Stromal cell of bone marrow (primary cell): ENCODE data around the gene TTC13.
"Not testable (repeated sequence)": the region's sequence is repeated elsewhere in the genome, so short reads cannot be mapped to it uniquely, and the experiment has no call there.

Experiments used
- DNase-seq: peaks from one replicate; pipeline ENCODE4 v3.0.0-alpha.2; 2012; ENCODE audit warnings: low read depth

TTC13 gene

GRCh38 chr1:230986976-230987375, 8.3 kb upstream of the TTC13 start:
- DNase-seq: no peak

- no peak for DNase-seq
Measured at GRCh38 chr1:230985711-230986110, 7.0 kb upstream of the TTC13 start.

- DNase-seq: not testable (repeated sequence)
Measured at GRCh38 chr1:230984622-230985515, 6.2 kb upstream of the TTC13 start.

- DNase-seq: no peak
Measured at GRCh38 chr1:230983811-230984210, 5.2 kb upstream of the TTC13 start.

GRCh38 chr1:230982696-230983095, 4.0 kb upstream of the TTC13 start:
- no peak for DNase-seq

GRCh38 chr1:230979952-230980351, 1.3 kb upstream of the TTC13 start:
- DNase-seq: no peak

GRCh38 chr1:230979389-230979716, 692 bp upstream of the TTC13 start:
- no peak for DNase-seq

GRCh38 chr1:230977761-230978490, 735 bp downstream of the TTC13 start:
- DNase-seq: no peak

GRCh38 chr1:230976825-230977747, 1.6 kb downstream of the TTC13 start:
- no peak for DNase-seq

GRCh38 chr1:230976360-230976759, 2.3 kb downstream of the TTC13 start:
- DNase-seq: no peak

- DNase-seq: no peak
Measured at GRCh38 chr1:230975636-230976035, 3.0 kb downstream of the TTC13 start.

- DNase-seq: no peak
Measured at GRCh38 chr1:230972855-230973271, 5.8 kb downstream of the TTC13 start.

- no peak for DNase-seq
Measured at GRCh38 chr1:230971771-230972170, 6.9 kb downstream of the TTC13 start.

- DNase-seq: no peak
Measured at GRCh38 chr1:230970432-230970831, 8.2 kb downstream of the TTC13 start.

GRCh38 chr1:230966358-230966873, 12.2 kb downstream of the TTC13 start:
- DNase-seq: no peak

GRCh38 chr1:230965535-230965934, 13.1 kb downstream of the TTC13 start:
- no peak for DNase-seq

GRCh38 chr1:230964896-230965295, 13.8 kb downstream of the TTC13 start:
- no peak for DNase-seq

GRCh38 chr1:230958370-230958769, 20.3 kb downstream of the TTC13 start:
- no peak for DNase-seq

- DNase-seq: no peak
Measured at GRCh38 chr1:230957580-230957989, 21.1 kb downstream of the TTC13 start.

GRCh38 chr1:230950404-230950803, 28.3 kb downstream of the TTC13 start:
- no peak for DNase-seq

- DNase-seq: no peak
Measured at GRCh38 chr1:230948903-230949302, 29.8 kb downstream of the TTC13 start.

- no peak for DNase-seq
Measured at GRCh38 chr1:230948301-230948700, 30.4 kb downstream of the TTC13 start.
